Panc1 (cell line): Measurements from ENCODE around the gene KIDINS220. TPM values are rescaled to one million over a fixed set of nuclear protein-coding genes. Genes with fewer than 3 reads are reported as not detected.

ENCODE experiments used
- ATAC-seq: fragments of 200-7000 bp; cut with Tn5 transposase; 2 replicates; pipeline ENCODE4 v1.9.1; 2020; ENCODE audit warnings: mild to moderate bottlenecking, moderate library complexity
- BruUV-seq: library from RNA; stranded (reverse); fragments of 400-500 nt; replicated peaks from 2 replicates; lab custom pipeline; 2021; lab: Mats Ljungman, UMichigan
- CTCF ChIA-PET: fragments of 300-600 bp; sonication (Branson Sonifier 250); formaldehyde crosslinking; loops from one replicate; lab custom pipeline; 2022; ENCODE audit warnings: antibody characterized with exemption; lab: Charles Lee
- POLR2A ChIA-PET: fragments of 300-600 bp; sonication (Branson Sonifier 250); formaldehyde crosslinking; loops from one replicate; lab custom pipeline; 2022; ENCODE audit warnings: antibody characterized with exemption; lab: Charles Lee
- DNase-seq: peaks from one replicate; pipeline ENCODE4 v3.0.0-alpha.2; 2010; ENCODE audit warnings: low read depth, low spot score
- H3K27ac ChIP-seq: 2 replicates; pipeline ENCODE4 v1.5.1; 2011; ENCODE audit warnings: mild to moderate bottlenecking, low read length, inconsistent platforms
- H3K27me3 ChIP-seq: fragments of 200-500 bp; sonication (Bioruptor generic); 2 replicates; pipeline ENCODE4 v1.6.0; 2014; ENCODE audit warnings: low read length, inconsistent platforms; ENCODE audit not compliant: control insufficient read depth, insufficient read depth
- H3K36me3 ChIP-seq: fragments of 200-500 bp; sonication (Bioruptor generic); 2 replicates; pipeline ENCODE4 v1.5.1; 2014; ENCODE audit warnings: inconsistent platforms, mild to moderate bottlenecking, low read length, moderate library complexity; ENCODE audit not compliant: control insufficient read depth, insufficient read depth
- H3K4me1 ChIP-seq: 2 replicates; pipeline ENCODE4 v1.5.1; 2011; ENCODE audit warnings: inconsistent platforms, mild to moderate bottlenecking, low read length, moderate library complexity; ENCODE audit not compliant: control insufficient read depth, insufficient read depth
- H3K4me3 ChIP-seq, 2 experiments: 2 replicates each; pipeline ENCODE4 v1.5.1; 2011 to 2012; ENCODE audit warnings: low read depth in 2 of 2, low read length in 2 of 2, mild to moderate bottlenecking in 2 of 2, inconsistent platforms in 1 of 2, moderate library complexity in 1 of 2
- H3K9me3 ChIP-seq: fragments of 200-500 bp; sonication (Bioruptor generic); 2 replicates; pipeline ENCODE4 v1.5.1; 2014; ENCODE audit warnings: low read depth, mild to moderate bottlenecking, inconsistent platforms, low read length, moderate library complexity; ENCODE audit not compliant: control insufficient read depth, insufficient read depth
- CTCF ChIP-seq: fragments of 450-650 bp; IDR thresholded peaks from 2 replicates; pipeline ENCODE4 v1.5.1; 2017; ENCODE audit warnings: mild to moderate bottlenecking
- POLR2AphosphoS5 ChIP-seq: IDR thresholded peaks from 2 replicates; pipeline ENCODE4 v1.6.1; 2012; ENCODE audit warnings: mild to moderate bottlenecking, low read depth, low read length, moderate library complexity
- REST ChIP-seq, 2 experiments: IDR thresholded peaks; 2 replicates each; pipeline ENCODE4 v1.6.1; 2011 to 2012; ENCODE audit warnings: low read depth in 2 of 2, control low read depth in 1 of 2, low read length in 1 of 2, mild to moderate bottlenecking in 1 of 2, moderate library complexity in 1 of 2; ENCODE audit not compliant: insufficient read depth in 1 of 2
- SIN3A ChIP-seq: IDR thresholded peaks from 2 replicates; pipeline ENCODE4 v1.6.1; 2012; ENCODE audit warnings: low read depth, mild to moderate bottlenecking, low read length, moderate library complexity, borderline replicate concordance; ENCODE audit not compliant: insufficient read depth
- TCF7L2 ChIP-seq: IDR thresholded peaks from 2 replicates; pipeline ENCODE4 v1.6.1; 2011; ENCODE audit warnings: mild to moderate bottlenecking, low read depth, low read length, inconsistent platforms
- in situ Hi-C: cut with HindIII; loops from 2 replicates; pipeline ENCODE4 v1.10.0; 2016; ENCODE audit warnings: low sequenced_read_pairs, low pct_unique_long_range_greater_than_20kb
- intact Hi-C: fragments of 100-400 bp; cut with micrococcal nuclease; formaldehyde crosslinking; loops from one replicate; pipeline ENCODE4 v1.10.0; 2022; ENCODE audit not compliant: unreplicated experiment
- total RNA-seq: library from RNA; stranded (reverse); gene quantifications from one replicate; pipeline ENCODE4 v1.2.1, GENCODE V29; 2021; ENCODE audit not compliant: unreplicated experiment

KIDINS220 gene
- total RNA-seq, 1 experiment from 2014 or later, result 39.3 TPM

- DNase-seq (no peak), ATAC-seq (no peak)
- no TSS peak for BruUV-seq
- in situ Hi-C loops (no loop called here), intact Hi-C loops (no loop called here)
- no peak overlapping the region for H3K4me3 ChIP-seq
- no peak overlapping the region for H3K27ac ChIP-seq
- ChIA-PET POLR2A (no interaction called here), CTCF (no interaction called here)
- H3K9me3 ChIP-seq, result no peaks in the 10 kb centered on the region
- no peaks in the 10 kb centered on the region; the same call in 1 of the 2 replicates for H3K36me3 ChIP-seq
- H3K4me1 ChIP-seq, result no peaks in the 10 kb centered on the region
- TF ChIP-seq POLR2AphosphoS5 (no peak), REST (IDR thresholded peaks at IDR 0.05; ENCODE audit: insufficient read depth in 1 of 2, low read depth in 2 of 2, low read length in 1 of 2) (no peak), TCF7L2 (no peak), CTCF (no peak), SIN3A (no peak)
- no peaks in the 10 kb centered on the region for H3K27me3 ChIP-seq
Observed at GRCh38 chr2:8819194-8819593, 18.2 kb downstream of the KIDINS220 start.

- no peaks in the 10 kb centered on the region for H3K27me3 ChIP-seq
- H3K9me3 ChIP-seq, result no peaks in the 10 kb centered on the region
- no peaks in the 10 kb centered on the region for H3K4me1 ChIP-seq
- no peak for DNase-seq
- TF ChIP-seq POLR2AphosphoS5 (no peak), REST (IDR thresholded peaks at IDR 0.05; ENCODE audit: insufficient read depth in 1 of 2, low read depth in 2 of 2, low read length in 1 of 2) (no peak), SIN3A (no peak), TCF7L2 (no peak), CTCF (no peak)
- H3K36me3 ChIP-seq, result no peaks in the 10 kb centered on the region; the same call in 1 of the 2 replicates
- BruUV-seq, result no TSS peak
- CTCF ChIA-PET, result no interaction called here
- no peak overlapping the region for H3K4me3 ChIP-seq
- intact Hi-C loops (no loop called here), in situ Hi-C loops (no loop called here)
- POLR2A ChIA-PET, result no interaction called here
- ATAC-seq, result no peak
- no peak overlapping the region for H3K27ac ChIP-seq
Observed at GRCh38 chr2:8817221-8817620, 20.2 kb downstream of the KIDINS220 start.
